ENCODE measurements around the gene ZFYVE28.

Gene ZFYVE28

GRCh38 chr4:2295500-2295899 lies 122.9 kb downstream of the ZFYVE28 start:
- H3K4me3 ChIP-seq (ENCODE audit: low read depth, low read length): no peak overlapping the region
- DNase-seq (ENCODE audit: low read depth): no peak
- no peak for TF ChIP-seq CTCF (IDR thresholded peaks at IDR 0.05; ENCODE audit: control insufficient read depth, extremely low read depth, insufficient read depth)

GRCh38 chr4:2292646-2293108 lies 125.8 kb downstream of the ZFYVE28 start:
- no peak overlapping the region for H3K4me3 ChIP-seq (ENCODE audit: low read depth, low read length)
- no peak for TF ChIP-seq CTCF (IDR thresholded peaks at IDR 0.05; ENCODE audit: control insufficient read depth, extremely low read depth, insufficient read depth)
- DNase-seq (ENCODE audit: low read depth): no peak

GRCh38 chr4:2291705-2292645 lies 126.5 kb downstream of the ZFYVE28 start:
- H3K4me3 ChIP-seq (ENCODE audit: low read depth, low read length): no peak overlapping the region
- TF ChIP-seq CTCF (IDR thresholded peaks at IDR 0.05; ENCODE audit: control insufficient read depth, extremely low read depth, insufficient read depth): no peak
- DNase-seq (ENCODE audit: low read depth): no peak

- DNase-seq (ENCODE audit: low read depth): no peak
- no peak overlapping the region for H3K4me3 ChIP-seq (ENCODE audit: low read depth, low read length)
- no peak for TF ChIP-seq CTCF (IDR thresholded peaks at IDR 0.05; ENCODE audit: control insufficient read depth, extremely low read depth, insufficient read depth)
Measured at GRCh38 chr4:2290974-2291704, 127.3 kb downstream of the ZFYVE28 start.

- TF ChIP-seq CTCF (IDR thresholded peaks at IDR 0.05; ENCODE audit: control insufficient read depth, extremely low read depth, insufficient read depth): no peak
- DNase-seq (ENCODE audit: low read depth): no peak
- H3K4me3 ChIP-seq (ENCODE audit: low read depth, low read length): no peak overlapping the region
Measured at GRCh38 chr4:2290488-2290887, 128.0 kb downstream of the ZFYVE28 start.

GRCh38 chr4:2289955-2290333 lies 128.5 kb downstream of the ZFYVE28 start:
- DNase-seq (ENCODE audit: low read depth): no peak
- no peak for TF ChIP-seq CTCF (IDR thresholded peaks at IDR 0.05; ENCODE audit: control insufficient read depth, extremely low read depth, insufficient read depth)
- H3K4me3 ChIP-seq (ENCODE audit: low read depth, low read length): no peak overlapping the region

All from LNCaP clone FGC (cell line).